Prostate gland (tissue), 1 donor: ENCODE data around the gene SFI1.

Source experiments
- POLR2A ChIP-seq: fragments of 450-650 bp; IDR thresholded peaks from one replicate; pipeline ENCODE4 v1.6.1; 2016; ENCODE audit warnings: antibody characterized with exemption, mild to moderate bottlenecking
- POLR2AphosphoS5 ChIP-seq: sonication (generic); formaldehyde crosslinking; IDR thresholded peaks from one replicate; pipeline ENCODE4 v1.6.1; 2017; ENCODE audit warnings: antibody characterized with exemption

- TF ChIP-seq POLR2AphosphoS5 (no peak), POLR2A (no peak)
These were observed 117.6 kb downstream of the SFI1 start for GRCh38 chr22:31613904-31614296.
